H1 (cell line): ENCODE results near the gene RAP2A. TPM values are rescaled to one million over a fixed set of nuclear protein-coding genes. Genes with fewer than 3 reads are reported as not detected.

ENCODE experiments used
- CTCF ChIA-PET: fragments of 300-600 bp; sonication (Branson Sonifier 250); formaldehyde crosslinking; loops from one replicate; lab custom pipeline; 2021; ENCODE audit not compliant: partially characterized antibody; lab: Charles Lee
- POLR2A ChIA-PET: fragments of 300-600 bp; sonication (Branson Sonifier 250); formaldehyde crosslinking; loops from one replicate; lab custom pipeline; 2021; ENCODE audit warnings: inconsistent platforms; ENCODE audit not compliant: partially characterized antibody; lab: Charles Lee
- DNase-seq, 2 experiments: peaks; one replicate each; pipeline versions ENCODE4 v3.0.0 to v3.0.0-alpha.2; 2010 to 2022; ENCODE audit warnings: low spot score in 2 of 2, low read depth in 1 of 2, mixed read lengths in 1 of 2
- FAIRE-seq: peaks from 2 replicates; lab custom pipeline; 2011; peaks lifted over from hg19 to GRCh38; lab: Jason Lieb, UNC
- H2AFZ ChIP-seq: 2 replicates; pipeline ENCODE4 v1.8.1; 2012; ENCODE audit warnings: low read length, inconsistent platforms
- H2AK5ac ChIP-seq: 2 replicates; pipeline ENCODE4 v1.6.1; 2013; ENCODE audit warnings: low read depth, low read length
- H2BK120ac ChIP-seq: replicated peaks from 2 replicates; pipeline ENCODE3; 2013; ENCODE audit warnings: low read depth, low read length, inconsistent platforms
- H2BK12ac ChIP-seq: 2 replicates; pipeline ENCODE4 v1.6.1; 2013; ENCODE audit warnings: low read depth, low read length
- H2BK15ac ChIP-seq: 2 replicates; pipeline ENCODE4 v1.6.1; 2013; ENCODE audit warnings: low read length
- H2BK20ac ChIP-seq: 2 replicates; pipeline ENCODE4 v1.6.1; 2013; ENCODE audit warnings: low read length
- H2BK5ac ChIP-seq: 2 replicates; pipeline ENCODE4 v1.6.1; 2013; ENCODE audit warnings: low read depth, low read length
- H3K14ac ChIP-seq: 2 replicates; pipeline ENCODE4 v1.6.1; 2013; ENCODE audit warnings: inconsistent platforms; ENCODE audit not compliant: insufficient read length
- H3K18ac ChIP-seq: 2 replicates; pipeline ENCODE4 v1.6.1; 2013; ENCODE audit warnings: low read length; ENCODE audit errors: extremely low read depth
- H3K23ac ChIP-seq: 2 replicates; pipeline ENCODE4 v1.6.1; 2013; ENCODE audit warnings: inconsistent platforms; ENCODE audit not compliant: insufficient read length
- H3K23me2 ChIP-seq: 2 replicates; pipeline ENCODE4 v1.6.1; 2013; ENCODE audit warnings: low read depth, low read length
- H3K27ac ChIP-seq: 2 replicates; pipeline ENCODE4 v1.6.1; 2011; ENCODE audit warnings: low read depth, low read length, inconsistent platforms
- H3K27me3 ChIP-seq, 4 experiments: replicated peaks in 1 of 4; 1 replicate in 1 of 4; 2 replicates in 3 of 4; pipeline versions ENCODE4 v1.6.1 to v1.8.1; 2011 to 2013; ENCODE audit warnings: low read length in 3 of 4, mild to moderate bottlenecking in 3 of 4, inconsistent platforms in 2 of 4, mixed read lengths in 2 of 4, moderate library complexity in 1 of 4; ENCODE audit not compliant: control insufficient read depth in 3 of 4, insufficient read depth in 3 of 4; ENCODE audit errors: extremely low read depth in 1 of 4
- H3K36me3 ChIP-seq, 4 experiments: 2 replicates each; pipeline versions ENCODE4 v1.6.1 to v1.8.1; 2011 to 2013; ENCODE audit warnings: mild to moderate bottlenecking in 4 of 4, low read length in 3 of 4, moderate library complexity in 2 of 4, control low read depth in 1 of 4, inconsistent platforms in 1 of 4; ENCODE audit not compliant: insufficient read depth in 4 of 4, control insufficient read depth in 2 of 4
- H3K4ac ChIP-seq: replicated peaks from 2 replicates; pipeline ENCODE3; 2013; ENCODE audit warnings: low read length, low read depth, mixed read lengths, inconsistent platforms; ENCODE audit not compliant: insufficient read length
- H3K4me1 ChIP-seq, 4 experiments: replicated peaks in 1 of 4; 1 replicate in 1 of 4; 2 replicates in 3 of 4; pipeline versions ENCODE4 v1.6.1 to v1.8.1; 2011 to 2013; ENCODE audit warnings: low read length in 3 of 4, inconsistent platforms in 2 of 4, mixed read lengths in 1 of 4; ENCODE audit not compliant: insufficient read depth in 4 of 4, control insufficient read depth in 3 of 4
- H3K4me2 ChIP-seq, 2 experiments: 2 replicates each; pipeline versions ENCODE4 v1.6.1 to v1.8.1; 2011 to 2013; ENCODE audit warnings: low read depth in 2 of 2, low read length in 2 of 2, control low read depth in 1 of 2, inconsistent platforms in 1 of 2, mild to moderate bottlenecking in 1 of 2; ENCODE audit not compliant: insufficient read depth in 1 of 2
- H3K4me3 ChIP-seq, 4 experiments: fragments of 200-600, 300-600 bp in 1 of 4; sonication (generic), shearing (Covaris generic), sonication (Bioruptor Twin) in 1 of 4; 2 replicates each; pipeline versions ENCODE4 v1.5.1 to v1.8.1; 2011 to 2016; ENCODE audit warnings: low read length in 4 of 4, low read depth in 3 of 4, control low read depth in 2 of 4, inconsistent platforms in 2 of 4, mild to moderate bottlenecking in 2 of 4, mixed read lengths in 1 of 4, moderate library complexity in 1 of 4; ENCODE audit not compliant: insufficient read depth in 2 of 4; ENCODE audit errors: extremely low read depth in 1 of 4
- H3K56ac ChIP-seq: replicated peaks from 2 replicates; pipeline ENCODE3; 2013; ENCODE audit warnings: low read depth, mild to moderate bottlenecking, mixed read lengths, low read length, inconsistent platforms; ENCODE audit not compliant: insufficient read length
- H3K79me1 ChIP-seq: 2 replicates; pipeline ENCODE4 v1.6.1; 2013; ENCODE audit warnings: low read depth, low read length, control low read depth
- H3K79me2 ChIP-seq, 2 experiments: 2 replicates each; pipeline versions ENCODE4 v1.6.1 to v1.8.1; 2012 to 2013; ENCODE audit warnings: low read length in 2 of 2, mild to moderate bottlenecking in 2 of 2, inconsistent platforms in 1 of 2; ENCODE audit not compliant: insufficient read depth in 2 of 2, control insufficient read depth in 1 of 2
- H3K9ac ChIP-seq, 4 experiments: replicated peaks in 1 of 4; 1 replicate in 1 of 4; 2 replicates in 3 of 4; pipeline versions ENCODE4 v1.6.1 to v1.8.1; 2011 to 2013; ENCODE audit warnings: low read depth in 3 of 4, low read length in 3 of 4, control low read depth in 2 of 4, mild to moderate bottlenecking in 2 of 4, moderate library complexity in 2 of 4, inconsistent platforms in 1 of 4; ENCODE audit errors: extremely low read depth in 1 of 4
- H3K9me3 ChIP-seq, 2 experiments: 2 replicates each; pipeline versions ENCODE4 v1.6.1 to v1.8.1; 2012 to 2013; ENCODE audit warnings: mild to moderate bottlenecking in 2 of 2, moderate library complexity in 2 of 2, control low read depth in 1 of 2, inconsistent platforms in 1 of 2, low read depth in 1 of 2, low read length in 1 of 2, mixed read lengths in 1 of 2; ENCODE audit not compliant: insufficient read depth in 2 of 2
- H4K20me1 ChIP-seq, 2 experiments: replicated peaks in 1 of 2; 2 replicates each; pipeline versions ENCODE3 to v1.8.1; 2011 to 2013; ENCODE audit warnings: inconsistent platforms in 2 of 2, low read length in 2 of 2, mild to moderate bottlenecking in 1 of 2; ENCODE audit not compliant: insufficient read depth in 2 of 2, control insufficient read depth in 1 of 2
- H4K5ac ChIP-seq: 2 replicates; pipeline ENCODE4 v1.6.1; 2013; ENCODE audit warnings: low read length, low read depth, mixed read lengths, inconsistent platforms; ENCODE audit not compliant: insufficient read length
- H4K8ac ChIP-seq: 2 replicates; pipeline ENCODE4 v1.8.0; 2013; ENCODE audit warnings: mild to moderate bottlenecking, moderate library complexity, low read length, inconsistent platforms; ENCODE audit not compliant: insufficient read depth; ENCODE audit errors: extremely low read depth
- H4K91ac ChIP-seq: replicated peaks from 2 replicates; pipeline ENCODE3; 2013; ENCODE audit warnings: low read length, mixed read lengths, inconsistent platforms; ENCODE audit not compliant: insufficient read length
- CTBP2 ChIP-seq: IDR thresholded peaks from 2 replicates; pipeline ENCODE4 v1.7.0; 2011; ENCODE audit warnings: borderline replicate concordance, mild to moderate bottlenecking, moderate library complexity, mixed read lengths, low read length; ENCODE audit not compliant: insufficient read depth, insufficient read length
- EGR1 ChIP-seq: IDR thresholded peaks from 2 replicates; pipeline ENCODE4 v1.6.1; 2011; ENCODE audit warnings: low read depth, low read length, borderline replicate concordance
- FOSL1 ChIP-seq: IDR thresholded peaks from 2 replicates; pipeline ENCODE4 v1.6.1; 2011; ENCODE audit warnings: mild to moderate bottlenecking, low read depth, low read length, moderate library complexity; ENCODE audit not compliant: insufficient read depth
- GABPA ChIP-seq: IDR thresholded peaks from 2 replicates; pipeline ENCODE4 v1.6.1; 2011; ENCODE audit warnings: mild to moderate bottlenecking, low read length, moderate library complexity, borderline replicate concordance; ENCODE audit not compliant: insufficient read depth
- KDM4A ChIP-seq: IDR thresholded peaks from one replicate; pipeline ENCODE4 v1.7.1; 2012; ENCODE audit warnings: low read depth, mild to moderate bottlenecking, moderate library complexity, low read length, inconsistent platforms; ENCODE audit not compliant: severe bottlenecking
- KDM5A ChIP-seq: fragments of 200-600 bp; IDR thresholded peaks from 2 replicates; pipeline ENCODE4 v1.7.1; 2012; ENCODE audit warnings: mild to moderate bottlenecking, low read length, inconsistent platforms, mixed read lengths
- NANOG ChIP-seq: IDR thresholded peaks from 2 replicates; pipeline ENCODE4 v1.6.1; 2011; ENCODE audit warnings: low read length, low read depth, mild to moderate bottlenecking, inconsistent platforms; ENCODE audit not compliant: insufficient read depth, poor library complexity, severe bottlenecking
- NRF1 ChIP-seq: IDR thresholded peaks from 2 replicates; pipeline ENCODE4 v1.6.1; 2011; ENCODE audit warnings: mild to moderate bottlenecking, low read depth, low read length, improper control_type of control experiment
- POLR2A ChIP-seq, 2 experiments: IDR thresholded peaks; 1 replicate in 1 of 2; 2 replicates in 1 of 2; pipeline ENCODE4 v1.6.1; 2011; ENCODE audit warnings: low read depth in 2 of 2, low read length in 2 of 2, mild to moderate bottlenecking in 2 of 2; ENCODE audit errors: control extremely low read depth in 1 of 2
- POLR2AphosphoS5 ChIP-seq: IDR thresholded peaks from 2 replicates; pipeline ENCODE4 v1.6.1; 2011; ENCODE audit warnings: low read depth, low read length
- RAD21 ChIP-seq, 2 experiments: IDR thresholded peaks in 1 of 2; conservative IDR thresholded peaks in 1 of 2; 2 replicates each; pipeline ENCODE4 v1.6.1; 2011; ENCODE audit warnings: low read depth in 2 of 2, low read length in 2 of 2, improper control_type of control experiment in 1 of 2, inconsistent platforms in 1 of 2, mild to moderate bottlenecking in 1 of 2, moderate library complexity in 1 of 2
- SIX5 ChIP-seq: IDR thresholded peaks from 2 replicates; pipeline ENCODE4 v1.6.1; 2011; ENCODE audit warnings: mild to moderate bottlenecking, low read depth, low read length
- TAF7 ChIP-seq: optimal IDR thresholded peaks from 2 replicates; pipeline ENCODE3; 2011; ENCODE audit warnings: low read depth, mild to moderate bottlenecking, inconsistent platforms, low read length, moderate library complexity, borderline replicate concordance
- WGBS, 2 experiments: shearing (Covaris generic) in 1 of 2; methylation state at CpG; one replicate each; pipeline versions ENCODE4 v1.1.6 to v1.1.7; 2013 to 2015; ENCODE audit warnings: low lambda C conversion rate in 2 of 2, mixed read lengths in 2 of 2, inconsistent platforms in 1 of 2, low coverage in 1 of 2, missing lambda C conversion rate in 1 of 2; ENCODE audit not compliant: insufficient replicate concordance in 2 of 2, insufficient coverage in 1 of 2, insufficient read length in 1 of 2; ENCODE audit errors: extremely low coverage in 1 of 2, missing lambda C conversion rate in 1 of 2; 5-methylcytosine and 5-hydroxymethylcytosine counted together
- polyA plus RNA-seq, 7 experiments: library from polyadenylated mRNA; depleted of rRNA in 3 of 7; stranded (reverse) in 5 of 7; unstranded in 2 of 7; fragments of >200 nt in 5 of 7; fragments of 200-250 nt in 2 of 7; gene quantifications; 1 replicate in 5 of 7; 2 replicates in 1 of 7; 4 replicates in 1 of 7; pipeline versions ENCODE4 v1.2.1 to v1.2.3, GENCODE V29; 2011 to 2013; ENCODE audit warnings: missing spikeins in 2 of 7, mixed read lengths in 2 of 7
- total RNA-seq: library from RNA; stranded (reverse); fragmentation: NEBNext Ultra II Directional; extraction: Animal tissue kit (Norgen Biotek cat#: 25700); gene quantifications from 2 replicates; pipeline ENCODE4 v1.2.1, GENCODE V29; 2021
- TF ChIP-seq, protein P1 (sequence below): IDR thresholded peaks from 2 replicates; pipeline ENCODE4 v1.6.1; 2012; ENCODE audit warnings: inconsistent platforms

Gene RAP2A
- total and polyA plus RNA-seq, 2 of the 8 experiments (the other 6 are each of a cell fraction or from before 2014, with no cell fraction given) = 8.4 to 43.4 TPM

GRCh38 chr13:97512732-97513131 lies 78.8 kb downstream of the RAP2A start:
- H3K4me2 ChIP-seq = no peak overlapping the region
- H3K23me2 ChIP-seq = no peaks in the 10 kb centered on the region
- no peaks in the 10 kb centered on the region for H3K79me2 ChIP-seq
- no peaks in the 10 kb centered on the region for H3K79me1 ChIP-seq
- H2AK5ac ChIP-seq = no peak overlapping the region
- no peak overlapping the region for H2AFZ ChIP-seq
- H2BK5ac ChIP-seq = no peak overlapping the region
- no peak overlapping the region for H2BK120ac ChIP-seq
- no peaks in the 10 kb centered on the region for H3K36me3 ChIP-seq
- no peak overlapping the region for H4K8ac ChIP-seq
- H3K23ac ChIP-seq = no peak overlapping the region
- H3K9me3 ChIP-seq = 0 out of 4 replicates have a peak, but pooled peaks cover 0 to 4% of the 10 kb centered on the region in 2 experiments
- no peak overlapping the region for H3K4me3 ChIP-seq
- no peak overlapping the region for H2BK20ac ChIP-seq
- H2BK12ac ChIP-seq = no peak overlapping the region
- WGBS, 2 experiments = 83% methylated on average over 3 of the region's 3 CpGs; no CpG with 5 or more reads in 1 of the 2 experiments
- no peak overlapping the region for H3K9ac ChIP-seq
- H3K4ac ChIP-seq = no peak overlapping the region
- H3K18ac ChIP-seq = no peak overlapping the region
- H3K27me3 ChIP-seq = no peaks in the 10 kb centered on the region
- no peak overlapping the region for H4K91ac ChIP-seq
- no peak overlapping the region for H2BK15ac ChIP-seq
- POLR2A ChIA-PET = no interaction called here
- no peak overlapping the region for H3K14ac ChIP-seq
- no peak for FAIRE-seq
- CTCF ChIA-PET = interaction anchor here (1.2 kb wide), 1 partner anchor 56 kb away, joined by 3 read pairs; no protein-coding TSS in a partner anchor
- no peak overlapping the region for H3K56ac ChIP-seq
- no peaks in the 10 kb centered on the region for H3K4me1 ChIP-seq
- H4K5ac ChIP-seq = no peak overlapping the region
- no peaks in the 10 kb centered on the region for H4K20me1 ChIP-seq
- no peak for DNase-seq
- H3K27ac ChIP-seq = no peak overlapping the region
- TF ChIP-seq NANOG = no peak
- no peak for TF ChIP-seq KDM4A
- TF ChIP-seq KDM5A = no peak
- no peak for TF ChIP-seq TAF7
- no peak for TF ChIP-seq NRF1
- no peak for TF ChIP-seq POLR2AphosphoS5
- TF ChIP-seq GABPA = no peak
- TF ChIP-seq EGR1 = no peak
- TF ChIP-seq RAD21 (IDR thresholded peaks at IDR 0.05 in 1 of 2, conservative IDR thresholded peaks at IDR 0.05 in 1 of 2; ENCODE audit: low read depth in 2 of 2, low read length in 2 of 2) = peak in 1 of 2 experiments; percentile 22; a peak in 1 of 4 replicates
- no peak for TF ChIP-seq SIX5
- TF ChIP-seq, protein P1, sequence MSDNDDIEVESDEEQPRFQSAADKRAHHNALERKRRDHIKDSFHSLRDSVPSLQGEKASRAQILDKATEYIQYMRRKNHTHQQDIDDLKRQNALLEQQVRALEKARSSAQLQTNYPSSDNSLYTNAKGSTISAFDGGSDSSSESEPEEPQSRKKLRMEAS = no peak
- TF ChIP-seq CTBP2 = no peak
- TF ChIP-seq POLR2A (IDR thresholded peaks at IDR 0.05; ENCODE audit: control extremely low read depth in 1 of 2, low read depth in 2 of 2, low read length in 2 of 2) = no peak
- no peak for TF ChIP-seq FOSL1
